ENCODE measurements around the gene TMC4.
"Not testable (repeated sequence)": the region's sequence is repeated elsewhere in the genome, so short reads cannot be mapped to it uniquely, and the experiment has no call there.

The TMC4 gene

GRCh38 chr19:54179262-54179852 is 6.4 kb upstream of the TMC4 start:
- DNase-seq (ENCODE audit: low read depth in 2 of 2, low spot score in 1 of 2): no peak

- DNase-seq (ENCODE audit: low read depth in 2 of 2, low spot score in 1 of 2): no peak
These were observed 5.8 kb upstream of the TMC4 start for GRCh38 chr19:54178581-54179261.

GRCh38 chr19:54173951-54174834 is 1.2 kb upstream of the TMC4 start:
- no peak for DNase-seq (ENCODE audit: low read depth in 2 of 2, low spot score in 1 of 2)

- DNase-seq (ENCODE audit: low read depth in 2 of 2, low spot score in 1 of 2): no peak
These were observed 369 bp upstream of the TMC4 start for GRCh38 chr19:54173359-54173699.

GRCh38 chr19:54171736-54172431 is 1.1 kb downstream of the TMC4 start:
- DNase-seq (ENCODE audit: low read depth in 2 of 2, low spot score in 1 of 2): not testable (repeated sequence)

GRCh38 chr19:54169149-54169740 is 3.7 kb downstream of the TMC4 start:
- DNase-seq (ENCODE audit: low read depth in 2 of 2, low spot score in 1 of 2): no peak

GRCh38 chr19:54168174-54168917 is 4.6 kb downstream of the TMC4 start:
- DNase-seq (ENCODE audit: low read depth in 2 of 2, low spot score in 1 of 2): peak; percentile 79 to 92

GRCh38 chr19:54165222-54165621 is 7.7 kb downstream of the TMC4 start:
- DNase-seq (ENCODE audit: low read depth in 2 of 2, low spot score in 1 of 2): no peak

- no peak for DNase-seq (ENCODE audit: low read depth in 2 of 2, low spot score in 1 of 2)
These were observed 8.4 kb downstream of the TMC4 start for GRCh38 chr19:54164369-54165068.

- no peak for DNase-seq (ENCODE audit: low read depth in 2 of 2, low spot score in 1 of 2)
These were observed 10.1 kb downstream of the TMC4 start for GRCh38 chr19:54162884-54163283.

- DNase-seq (ENCODE audit: low read depth in 2 of 2, low spot score in 1 of 2): peak; percentile 56 to 61
These were observed 10.6 kb downstream of the TMC4 start for GRCh38 chr19:54162241-54162805.

- DNase-seq (ENCODE audit: low read depth in 2 of 2, low spot score in 1 of 2): no peak
These were observed 12.1 kb downstream of the TMC4 start for GRCh38 chr19:54160854-54161253.

- no peak for DNase-seq (ENCODE audit: low read depth in 2 of 2, low spot score in 1 of 2)
These were observed 12.7 kb downstream of the TMC4 start for GRCh38 chr19:54160182-54160811.

- DNase-seq (ENCODE audit: low read depth in 2 of 2, low spot score in 1 of 2): peak; percentile 95 to 98
These were observed 13.4 kb downstream of the TMC4 start, which contains the start of gene LENG1 for GRCh38 chr19:54159352-54160181. TSS of gene LENG1 (minus strand) at chr19:54159721. CDS start at chr19:54159695, 26 bp downstream.

GRCh38 chr19:54158812-54159351 is 14.1 kb downstream of the TMC4 start:
- no peak for DNase-seq (ENCODE audit: low read depth in 2 of 2, low spot score in 1 of 2)

- DNase-seq (ENCODE audit: low read depth in 2 of 2, low spot score in 1 of 2): no peak
These were observed 16.0 kb downstream of the TMC4 start for GRCh38 chr19:54156953-54157352.

GRCh38 chr19:54156490-54156889 is 16.5 kb downstream of the TMC4 start:
- DNase-seq (ENCODE audit: low read depth in 2 of 2, low spot score in 1 of 2): no peak

GRCh38 chr19:54155694-54156093 is 17.3 kb downstream of the TMC4 start:
- DNase-seq (ENCODE audit: low read depth in 2 of 2, low spot score in 1 of 2): no peak
